Activated CD4-positive, CD25-positive, alpha-beta regulatory T cell (primary cell): ENCODE results near the gene NSA2.

Experiments used
- DNase-seq, 4 experiments: peaks; one replicate each; lab custom pipeline; 2025; lab: John Stamatoyannopoulos, UW

Gene NSA2

DNA sequence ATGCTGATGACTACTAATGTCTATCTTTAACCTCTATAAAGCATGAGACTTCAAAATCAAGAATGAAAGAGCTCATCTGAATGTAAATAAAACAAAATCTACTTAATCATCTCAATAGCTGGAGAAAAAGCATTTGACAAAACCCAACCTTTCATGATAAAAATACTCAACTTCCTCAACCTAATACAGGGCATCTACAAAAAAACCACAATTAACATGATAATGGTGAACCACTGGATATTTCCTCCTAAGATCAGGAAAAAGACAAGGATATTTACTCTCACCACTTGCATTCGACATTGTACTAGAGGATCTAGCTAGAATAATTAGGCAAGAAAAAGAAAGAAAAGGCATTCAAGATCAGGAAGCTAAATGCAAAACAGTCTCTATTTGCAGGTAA is 49.8 kb downstream of the NSA2 start:
- DNase-seq: no peak

- no peak for DNase-seq
These were observed 55.2 kb downstream of the NSA2 start for GRCh38 chr5:74822288-74822687.

- no peak for DNase-seq
These were observed 62.4 kb downstream of the NSA2 start for GRCh38 chr5:74829413-74829812.
